Transverse colon (tissue), 4 donors: Measurements from ENCODE around the gene SLC26A5. TPM values are rescaled to one million over a fixed set of nuclear protein-coding genes. Genes with fewer than 3 reads are reported as not detected.
A peak's percentile ranks its signal among the peaks of the same experiment; 100 is the strongest.

Experiments
- DNase-seq: peaks from one replicate; pipeline ENCODE4 v3.0.0-alpha.2; 2019
- H3K27ac ChIP-seq, 4 donors: fragments of 200-600 bp; sonication (generic); 2 replicates each; pipeline ENCODE4 v1.5.1; 2016 to 2018; ENCODE audit warnings: inconsistent platforms in 4 of 4
- H3K27me3 ChIP-seq: fragments of 200-600 bp; sonication (generic); 2 replicates; pipeline ENCODE4 v1.5.1; 2017; ENCODE audit warnings: inconsistent platforms
- H3K36me3 ChIP-seq, 4 donors: fragments of 200-600 bp; sonication (generic); 2 replicates each; pipeline ENCODE4 v1.5.1; 2017 to 2019; ENCODE audit warnings: inconsistent platforms in 4 of 4
- H3K4me1 ChIP-seq, 4 donors: fragments of 200-600 bp; sonication (generic); 2 replicates each; pipeline ENCODE4 v1.5.1; 2017 to 2020; ENCODE audit warnings: inconsistent platforms in 4 of 4
- H3K4me3 ChIP-seq, 4 donors: fragments of 200-600 bp; sonication (generic); 1 replicate in 1 of 4; 2 replicates in 3 of 4; pipeline versions ENCODE4 v1.5.1 to v1.6.1; 2017 to 2019; ENCODE audit warnings: inconsistent platforms in 4 of 4
- H3K9me3 ChIP-seq, 2 donors: fragments of 200-600 bp; sonication (generic); 2 replicates each; pipeline ENCODE4 v1.5.1; 2017 to 2019; ENCODE audit warnings: inconsistent platforms in 2 of 2
- EP300 ChIP-seq: sonication (generic); formaldehyde crosslinking; IDR thresholded peaks from one replicate; pipeline ENCODE4 v1.6.1; 2017; ENCODE audit warnings: antibody characterized with exemption, low read depth
- POLR2A ChIP-seq: fragments of 450-650 bp; IDR thresholded peaks from one replicate; pipeline ENCODE4 v1.6.1; 2016; ENCODE audit warnings: antibody characterized with exemption, mild to moderate bottlenecking, moderate library complexity
- POLR2AphosphoS5 ChIP-seq, 3 donors: sonication (generic); formaldehyde crosslinking; IDR thresholded peaks; one replicate each; pipeline ENCODE4 v1.6.1; 2016; ENCODE audit warnings: antibody characterized with exemption in 3 of 3
- WGBS, 2 donors: methylation state at CpG; one replicate each; pipeline ENCODE4 v1.1.5; 2018; ENCODE audit warnings: low coverage in 1 of 2; 5-methylcytosine and 5-hydroxymethylcytosine counted together
- in situ Hi-C, 4 donors: fragments of 200-750 bp; cut with MboI; loops; one replicate each; pipeline versions ENCODE4 v1.15.0 to v1.15.1; 2017; ENCODE audit warnings: low sequenced_read_pairs in 3 of 4, low pct_ligation_motif_present in 1 of 4, low pct_unique_long_range_greater_than_20kb in 1 of 4
- intact Hi-C: fragments of 100-400 bp; cut with DNase I; formaldehyde crosslinking; loops from one replicate; pipeline ENCODE4 v1.15.1; 2023; ENCODE audit warnings: low total_unique reads
- total RNA-seq, 4 donors: library from RNA; depleted of rRNA; stranded (reverse); fragments of >200 nt; gene quantifications; one replicate each; pipeline ENCODE4 v1.1.0, GENCODE V29; 2016
- TF ChIP-seq, protein P1 (sequence below), 5 experiments: fragments of 200-600 bp in 3 of 5; fragments of 450-650 bp in 2 of 5; sonication (generic) in 3 of 5; IDR thresholded peaks; 1 replicate in 2 of 5; 2 replicates in 3 of 5; pipeline ENCODE4 v1.5.1; 2016 to 2017; ENCODE audit warnings: antibody characterized with exemption in 5 of 5, inconsistent platforms in 3 of 5, mild to moderate bottlenecking in 2 of 5, moderate library complexity in 1 of 5

SLC26A5 gene
- total RNA-seq, 4 donors from 2014 or later: 0.27 to 6.0 (median 0.32) TPM; not detected in 1

DNA sequence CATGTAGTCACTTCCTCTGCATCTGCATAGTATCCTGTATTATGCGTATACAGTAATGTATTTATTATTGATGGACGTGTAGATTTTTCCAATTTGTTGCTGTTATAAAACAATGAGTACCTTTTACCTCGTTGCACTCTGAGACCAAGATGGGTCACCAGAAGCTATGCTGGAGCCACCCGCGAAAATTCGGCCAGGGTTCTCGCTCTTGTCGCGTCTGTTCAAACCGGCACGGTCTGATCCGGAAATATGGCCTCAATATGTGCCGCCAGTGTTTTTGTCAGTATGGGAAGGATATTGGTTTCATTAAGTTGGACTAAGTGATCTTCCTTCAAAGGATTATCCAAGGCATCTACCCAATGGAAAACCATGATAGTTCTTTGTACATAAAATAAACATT, 97.6 kb downstream of the SLC26A5 start:
- intact Hi-C loops (no loop called here), in situ Hi-C loops (no loop called here)
- no peaks in the 10 kb centered on the region for H3K36me3 ChIP-seq
- H3K4me3 ChIP-seq: peak overlapping the region; percentile 70 to 95 (median 72)
- no peaks in the 10 kb centered on the region for H3K9me3 ChIP-seq
- no peak for TF ChIP-seq EP300
- TF ChIP-seq, protein P1, sequence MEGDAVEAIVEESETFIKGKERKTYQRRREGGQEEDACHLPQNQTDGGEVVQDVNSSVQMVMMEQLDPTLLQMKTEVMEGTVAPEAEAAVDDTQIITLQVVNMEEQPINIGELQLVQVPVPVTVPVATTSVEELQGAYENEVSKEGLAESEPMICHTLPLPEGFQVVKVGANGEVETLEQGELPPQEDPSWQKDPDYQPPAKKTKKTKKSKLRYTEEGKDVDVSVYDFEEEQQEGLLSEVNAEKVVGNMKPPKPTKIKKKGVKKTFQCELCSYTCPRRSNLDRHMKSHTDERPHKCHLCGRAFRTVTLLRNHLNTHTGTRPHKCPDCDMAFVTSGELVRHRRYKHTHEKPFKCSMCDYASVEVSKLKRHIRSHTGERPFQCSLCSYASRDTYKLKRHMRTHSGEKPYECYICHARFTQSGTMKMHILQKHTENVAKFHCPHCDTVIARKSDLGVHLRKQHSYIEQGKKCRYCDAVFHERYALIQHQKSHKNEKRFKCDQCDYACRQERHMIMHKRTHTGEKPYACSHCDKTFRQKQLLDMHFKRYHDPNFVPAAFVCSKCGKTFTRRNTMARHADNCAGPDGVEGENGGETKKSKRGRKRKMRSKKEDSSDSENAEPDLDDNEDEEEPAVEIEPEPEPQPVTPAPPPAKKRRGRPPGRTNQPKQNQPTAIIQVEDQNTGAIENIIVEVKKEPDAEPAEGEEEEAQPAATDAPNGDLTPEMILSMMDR (IDR thresholded peaks at IDR 0.05): no peak
- TF ChIP-seq POLR2A: no peak
- TF ChIP-seq POLR2AphosphoS5 (IDR thresholded peaks at IDR 0.05): no peak
- H3K27ac ChIP-seq: peak overlapping the region; percentile 89 to 93 (median 91)
- peaks cover 17 to 53% (median 24%) of the 10 kb centered on the region in 4 donors for H3K4me1 ChIP-seq
- no peaks in the 10 kb centered on the region for H3K27me3 ChIP-seq
- DNase-seq: no peak
- WGBS, 2 donors: 41 to 44% methylated on average over 13 of the region's 13 CpGs

DNA sequence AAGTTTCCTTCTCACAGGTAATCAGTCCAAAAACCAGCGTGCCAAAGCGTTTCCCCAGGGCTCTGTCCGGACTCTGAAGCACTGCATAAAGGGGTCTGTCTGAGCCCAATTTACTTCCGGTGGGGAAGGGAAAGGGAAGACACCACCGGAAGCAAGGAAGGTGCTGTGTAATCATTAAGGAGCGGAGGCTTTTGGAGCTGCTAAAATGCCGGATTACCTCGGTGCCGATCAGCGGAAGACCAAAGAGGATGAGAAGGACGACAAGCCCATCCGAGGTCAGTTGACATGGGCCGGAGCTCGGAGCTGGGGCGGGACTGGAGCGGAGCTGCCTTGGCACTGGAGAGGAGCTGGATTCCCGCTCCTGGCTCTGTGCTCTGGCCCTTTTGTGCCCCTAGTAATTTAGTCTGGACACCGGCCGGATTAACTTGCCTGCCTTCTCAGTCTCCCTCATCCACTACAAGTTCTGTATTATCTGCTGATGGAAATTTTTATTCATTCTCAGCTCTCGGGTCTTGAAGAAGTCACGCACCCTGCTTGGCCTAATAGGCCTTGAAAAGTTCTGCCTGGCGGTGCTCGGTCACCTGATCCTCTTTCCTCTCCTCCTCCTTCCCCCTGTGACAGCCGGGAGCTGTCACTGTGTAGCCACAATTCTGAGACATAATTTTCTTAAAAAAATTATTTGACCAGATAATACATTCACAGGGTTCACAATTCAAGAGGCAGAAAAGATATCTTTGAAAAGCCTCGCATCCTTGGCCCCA, 98.3 kb downstream of the SLC26A5 start, which contains the start of gene PSMC2:
TSS of gene PSMC2 (plus strand) at position 137 of the 761 bp plus-strand sequence. CDS start at position 206, 69 bp downstream.
- intact Hi-C loops: no loop called here
- Histone ChIP-seq H3K36me3 (no peaks in the 10 kb centered on the region), H3K4me1 (peaks cover 19 to 59% (median 31%) of the 10 kb centered on the region in 4 donors), H3K27ac (peak within 1 kb of the TSS; percentile 89 to 93 (median 91)), H3K4me3 (peak within 1 kb of the TSS; percentile 70 to 95 (median 72)), H3K9me3 (no peaks in the 10 kb centered on the region), H3K27me3 (no peaks in the 10 kb centered on the region)
- DNase-seq: peak; percentile 82
- in situ Hi-C loops: no loop called here
- TF ChIP-seq, protein P1 (IDR thresholded peaks at IDR 0.05): no peak
- TF ChIP-seq POLR2AphosphoS5 (IDR thresholded peaks at IDR 0.05) (peak; percentile 39 to 65 (median 56)), POLR2A (peak; percentile 46), EP300 (no peak)
- 0 to 14% methylated on average over 1 to 25 of the region's 25 CpGs for WGBS, 2 donors

DNA sequence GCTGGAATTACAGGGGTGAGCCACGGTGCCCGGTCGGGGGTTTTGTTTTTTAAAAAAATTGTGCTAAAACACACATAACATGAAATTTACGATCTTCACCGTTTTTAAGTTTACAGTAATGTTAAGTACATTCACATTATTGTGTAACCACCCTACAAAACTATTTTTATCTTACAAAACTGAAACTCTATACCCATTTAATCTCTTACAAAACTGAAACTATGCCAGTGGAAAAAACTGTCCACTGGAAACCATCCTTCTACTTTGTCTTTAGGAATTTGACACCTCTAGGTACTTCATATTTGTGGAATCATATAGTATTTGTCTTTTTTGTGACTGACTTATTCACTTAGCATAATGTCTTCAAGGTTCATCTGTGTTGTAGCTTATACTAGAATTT, 99.6 kb downstream of the SLC26A5 start:
- Histone ChIP-seq H3K27me3 (no peaks in the 10 kb centered on the region), H3K4me1 (peaks cover 19 to 65% (median 31%) of the 10 kb centered on the region in 4 donors), H3K27ac (no peak overlapping the region), H3K4me3 (no peak overlapping the region), H3K36me3 (peaks cover 0 to under 1% (median 0%) of the 10 kb centered on the region in 4 donors), H3K9me3 (no peaks in the 10 kb centered on the region)
- intact Hi-C loops: no loop called here
- TF ChIP-seq POLR2A (no peak), POLR2AphosphoS5 (IDR thresholded peaks at IDR 0.05) (no peak), EP300 (no peak)
- TF ChIP-seq, protein P1 (IDR thresholded peaks at IDR 0.05): no peak
- 75 to 87% methylated on average over 2 to 5 of the region's 5 CpGs for WGBS, 2 donors
- in situ Hi-C loops: no loop called here
- DNase-seq: no peak

DNA sequence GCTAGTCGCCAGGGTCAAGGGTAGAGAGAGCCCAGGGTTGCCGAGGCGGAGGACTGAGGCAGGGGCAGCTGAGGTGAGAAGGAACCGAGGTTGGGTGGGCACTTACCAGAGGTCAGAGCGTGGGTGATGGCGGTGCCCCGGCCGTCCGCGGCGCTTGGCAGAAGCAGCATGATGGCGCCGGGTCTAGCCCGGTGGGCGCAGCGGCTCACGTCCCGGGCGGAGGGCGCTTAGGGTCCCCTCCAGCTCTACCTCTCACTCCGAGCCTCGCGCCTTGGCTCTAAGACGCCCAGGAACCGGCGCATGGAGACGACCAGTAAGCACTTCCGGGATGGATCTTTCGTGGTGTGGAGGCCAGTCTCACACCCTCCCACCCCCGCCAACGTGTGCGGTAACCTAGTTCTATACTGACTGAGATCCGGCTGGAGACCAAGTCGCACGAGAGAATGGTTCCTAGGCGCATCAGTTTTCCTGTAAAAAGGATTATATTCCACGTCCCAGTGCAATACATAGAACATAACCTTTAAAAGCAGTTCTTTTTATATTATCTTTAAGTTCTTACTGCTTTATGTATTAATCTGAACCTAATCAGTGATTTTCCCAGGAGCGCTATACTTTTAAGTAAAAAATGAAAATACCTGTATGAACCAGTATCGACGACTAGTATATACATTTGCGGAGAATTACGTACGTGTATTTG, 101.4 kb downstream of the SLC26A5 start, which contains the start of gene DNAJC2:
TSS of gene DNAJC2 (minus strand) at position 315 of the 697 bp plus-strand sequence. CDS start at position 170, 145 bp downstream.
- TF ChIP-seq, protein P1 (IDR thresholded peaks at IDR 0.05): no peak
- TF ChIP-seq POLR2A: peak; percentile 75
- peak; percentile 71 to 89 (median 88) for TF ChIP-seq POLR2AphosphoS5 (IDR thresholded peaks at IDR 0.05)
- no peaks in the 10 kb centered on the region for H3K9me3 ChIP-seq
- H3K36me3 ChIP-seq: peaks cover 0 to 14% (median 0%) of the 10 kb centered on the region in 4 donors
- WGBS, 2 donors: 11 to 68% methylated on average over 6 to 33 of the region's 43 CpGs
- H3K4me1 ChIP-seq: peaks cover 18 to 49% (median 28%) of the 10 kb centered on the region in 4 donors
- H3K27me3 ChIP-seq: no peaks in the 10 kb centered on the region
- peak within 1 kb of the TSS; percentile 71 to 99 (median 82) for H3K4me3 ChIP-seq
- intact Hi-C loops (no loop called here), in situ Hi-C loops (no loop called here)
- H3K27ac ChIP-seq: peak within 1 kb of the TSS; percentile 86 to 94 (median 90)
- DNase-seq: peak; percentile 90
